ENCODE results near the gene IMPDH2.

- TF ChIP-seq CTCF (IDR thresholded peaks at IDR 0.05; ENCODE audit: low read depth, low read length, poor library complexity, severe bottlenecking) (no peak), EZH2phosphoT487 (IDR thresholded peaks at IDR 0.05; ENCODE audit: borderline replicate concordance, low read length) (no peak)
Measured at GRCh38 chr3:49021213-49021812, 7.9 kb downstream of the IMPDH2 start.
